Stimulated activated CD8-positive, alpha-beta memory T cell treated with anti-CD3 and anti-CD28 coated beads, Interleukin-15, amount 100 ng/mL, for 1 hour (primary cell): ENCODE data around the gene RBM22.

ENCODE experiments used
- DNase-seq: peaks from one replicate; pipeline ENCODE4 v3.0.0-alpha.2; 2020; ENCODE audit warnings: low read depth

Gene RBM22

GRCh38 chr5:150651924-150652671 lies 48.8 kb downstream of the RBM22 start:
- DNase-seq = no peak

DNA sequence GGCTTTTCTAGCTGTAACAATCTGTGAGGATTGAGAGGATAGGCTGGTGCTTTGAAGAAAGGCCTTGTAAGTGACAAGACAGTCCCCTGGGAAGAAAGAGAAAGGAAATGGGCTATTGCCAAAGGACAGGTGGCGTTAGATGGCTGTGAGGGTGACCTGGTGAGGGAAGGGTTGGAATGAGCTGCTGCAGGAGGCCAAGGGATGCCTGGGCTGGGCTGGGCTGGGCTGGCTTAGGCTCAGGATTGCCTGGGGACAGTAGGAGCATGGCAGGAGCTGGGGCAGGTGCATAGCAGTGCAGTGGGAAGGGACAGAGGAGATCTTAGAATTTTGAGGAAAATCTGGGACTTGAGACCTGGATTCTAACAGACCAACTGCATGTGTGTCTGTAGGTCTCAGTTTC lies 49.5 kb downstream of the RBM22 start:
- DNase-seq = no peak

GRCh38 chr5:150650021-150651006 lies 50.5 kb downstream of the RBM22 start:
- no peak for DNase-seq

DNA sequence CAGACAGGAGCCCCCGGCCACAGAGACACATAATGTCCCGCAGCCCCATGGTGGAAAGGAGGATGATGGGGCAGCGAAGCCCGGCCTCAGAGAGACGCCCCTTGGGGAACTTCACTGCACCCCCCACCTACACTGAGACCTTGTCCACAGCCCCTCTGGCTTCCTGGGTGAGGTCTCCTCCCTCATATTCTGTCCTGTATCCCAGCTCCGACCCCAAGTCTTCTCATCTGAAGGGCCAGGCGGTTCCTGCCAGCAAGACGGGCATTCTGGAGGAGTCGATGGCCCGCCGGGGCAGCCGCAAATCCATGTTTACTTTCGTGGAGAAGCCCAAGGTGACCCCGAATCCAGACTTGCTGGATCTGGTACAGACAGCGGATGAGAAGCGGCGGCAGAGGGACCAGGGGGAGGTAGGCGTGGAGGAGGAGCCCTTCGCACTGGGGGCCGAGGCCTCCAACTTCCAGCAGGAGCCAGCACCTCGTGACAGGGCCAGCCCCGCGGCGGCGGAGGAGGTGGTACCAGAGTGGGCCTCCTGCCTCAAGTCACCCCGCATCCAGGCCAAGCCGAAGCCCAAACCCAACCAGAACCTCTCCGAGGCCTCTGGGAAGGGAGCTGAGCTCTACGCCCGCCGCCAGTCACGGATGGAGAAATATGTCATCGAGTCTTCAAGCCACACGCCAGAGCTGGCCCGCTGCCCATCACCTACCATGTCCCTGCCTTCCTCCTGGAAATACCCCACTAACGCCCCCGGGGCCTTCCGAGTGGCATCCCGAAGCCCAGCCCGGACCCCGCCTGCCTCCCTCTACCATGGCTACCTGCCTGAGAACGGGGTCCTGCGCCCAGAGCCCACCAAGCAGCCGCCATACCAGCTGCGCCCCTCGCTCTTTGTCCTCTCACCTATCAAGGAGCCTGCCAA lies 51.5 kb downstream of the RBM22 start:
- no peak for DNase-seq

DNA sequence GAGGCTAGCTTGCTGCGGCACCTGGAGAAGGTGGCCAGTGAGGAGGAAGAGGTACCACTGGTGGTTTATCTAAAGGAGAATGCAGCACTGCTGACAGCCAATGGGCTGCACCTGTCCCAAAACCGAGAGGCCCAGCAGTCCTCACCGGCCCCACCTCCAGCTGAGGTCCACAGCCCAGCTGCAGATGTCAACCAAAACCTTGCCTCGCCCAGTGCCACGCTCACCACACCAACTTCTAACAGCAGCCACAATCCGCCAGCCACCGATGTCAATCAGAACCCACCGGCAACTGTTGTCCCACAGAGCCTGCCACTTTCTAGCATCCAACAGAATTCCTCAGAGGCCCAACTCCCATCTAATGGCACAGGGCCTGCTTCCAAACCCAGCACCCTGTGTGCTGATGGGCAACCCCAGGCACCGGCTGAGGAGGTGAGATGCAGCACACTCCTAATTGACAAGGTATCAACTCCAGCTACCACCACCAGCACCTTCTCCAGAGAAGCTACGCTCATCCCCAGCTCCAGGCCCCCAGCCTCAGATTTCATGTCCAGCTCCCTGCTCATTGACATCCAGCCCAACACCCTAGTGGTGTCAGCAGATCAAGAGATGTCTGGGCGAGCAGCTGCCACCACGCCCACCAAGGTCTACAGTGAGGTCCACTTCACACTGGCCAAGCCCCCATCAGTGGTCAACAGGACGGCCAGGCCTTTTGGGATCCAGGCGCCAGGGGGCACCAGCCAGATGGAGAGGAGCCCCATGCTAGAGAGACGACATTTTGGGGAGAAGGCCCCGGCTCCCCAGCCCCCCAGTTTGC lies 52.4 kb downstream of the RBM22 start:
- no peak for DNase-seq

GRCh38 chr5:150647275-150648251 lies 53.3 kb downstream of the RBM22 start:
- DNase-seq = no peak

- DNase-seq = no peak
Measured at GRCh38 chr5:150645070-150645700, 55.7 kb downstream of the RBM22 start.

GRCh38 chr5:150644514-150644913 lies 56.3 kb downstream of the RBM22 start:
- no peak for DNase-seq

DNA sequence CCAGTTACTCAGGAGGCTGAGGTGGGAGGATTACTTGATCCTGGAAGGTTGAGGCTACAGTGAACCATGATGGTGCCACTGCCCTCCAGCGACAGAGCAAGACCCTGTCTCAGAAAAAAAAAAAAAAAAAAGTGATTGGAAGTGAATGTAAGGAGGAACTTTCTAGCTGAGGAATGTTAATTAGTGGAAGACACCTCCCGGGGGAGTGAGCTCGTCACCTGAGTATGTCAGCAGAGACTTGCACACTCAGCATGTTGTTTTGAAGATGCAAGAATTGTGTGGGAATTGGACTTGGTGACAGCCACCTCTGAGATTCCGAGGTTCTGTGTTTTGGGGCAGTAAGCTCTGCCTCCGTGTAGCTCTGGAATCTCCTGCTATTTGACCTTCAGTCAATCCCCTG lies 56.8 kb downstream of the RBM22 start:
- no peak for DNase-seq

DNA sequence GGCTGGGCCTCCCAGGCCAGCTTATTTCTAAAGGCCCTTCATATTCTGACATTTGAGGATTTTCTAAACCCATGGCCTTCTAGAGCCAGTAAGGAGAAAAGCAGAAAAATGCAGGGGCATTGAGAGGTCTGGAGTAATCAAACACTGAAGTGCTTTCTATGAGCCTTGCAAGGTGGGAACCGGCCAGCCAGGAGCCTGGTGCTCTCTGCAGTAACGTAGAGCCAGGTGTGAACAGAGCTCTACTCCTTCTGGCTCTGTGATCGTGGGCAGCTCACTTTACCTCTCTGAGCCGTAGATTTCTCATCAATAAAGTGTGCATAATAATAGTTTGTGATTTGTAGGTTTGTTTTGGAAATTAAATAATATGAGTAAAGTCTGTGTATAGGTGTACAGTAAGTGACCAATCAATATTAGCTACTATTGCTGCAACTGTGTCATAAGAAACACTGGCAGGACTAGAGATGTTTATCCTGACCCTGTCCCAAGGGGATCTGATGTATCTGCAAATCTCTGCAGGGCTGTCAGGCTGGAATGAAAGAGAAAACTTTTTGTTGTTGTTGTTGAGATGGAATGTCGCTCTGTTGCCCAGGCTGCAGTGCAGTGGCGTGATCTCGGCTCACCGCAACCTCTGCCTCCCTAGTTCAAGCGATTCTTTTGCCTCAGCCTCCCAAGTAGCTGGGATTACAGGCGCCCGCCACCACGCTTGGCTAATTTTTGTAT lies 57.7 kb downstream of the RBM22 start:
- DNase-seq = no peak

- no peak for DNase-seq
Measured at GRCh38 chr5:150642567-150642927, 58.3 kb downstream of the RBM22 start.

- DNase-seq = no peak
Measured at GRCh38 chr5:150641824-150642566, 58.9 kb downstream of the RBM22 start.

GRCh38 chr5:150641006-150641570 lies 59.8 kb downstream of the RBM22 start:
- DNase-seq = no peak
